B cell (primary cell): ENCODE data around the gene SPATA6L. TPM values are rescaled to one million over a fixed set of nuclear protein-coding genes. Genes with fewer than 3 reads are reported as not detected.

ENCODE experiments used
- ATAC-seq: fragments of 200-7000 bp; cut with Tn5 transposase; one replicate; pipeline ENCODE4 v1.10.0; 2021; ENCODE audit warnings: low read depth, mild to moderate bottlenecking, moderate number of reproducible peaks, moderate library complexity
- CTCF ChIA-PET: fragments of 350-600 bp; sonication (Branson Sonifier 250); formaldehyde crosslinking; loops from one replicate; lab custom pipeline; 2021; ENCODE audit warnings: antibody characterized with exemption, inconsistent platforms; lab: Charles Lee
- POLR2A ChIA-PET: fragments of 350-600 bp; sonication (Branson Sonifier 250); formaldehyde crosslinking; loops from one replicate; lab custom pipeline; 2021; ENCODE audit warnings: antibody characterized with exemption; lab: Charles Lee
- DNase-seq: peaks from one replicate; pipeline ENCODE4 v3.0.0; 2013
- H2AFZ ChIP-seq: 2 replicates; pipeline ENCODE4 v1.6.1; 2012; ENCODE audit warnings: mild to moderate bottlenecking, low read depth, low read length; ENCODE audit not compliant: insufficient read depth, poor library complexity, severe bottlenecking
- H3K27ac ChIP-seq, 2 donors: 1 replicate in 1 of 2; 2 replicates in 1 of 2; pipeline ENCODE4 v1.5.1; 2012 to 2013; ENCODE audit warnings: low read length in 2 of 2, mild to moderate bottlenecking in 2 of 2, moderate library complexity in 1 of 2
- H3K27me3 ChIP-seq, 4 experiments: fragments of 200-600 bp in 1 of 4; sonication (generic) in 1 of 4; replicated peaks in 1 of 4; 1 replicate in 2 of 4; 2 replicates in 2 of 4; pipeline versions ENCODE4 v1.6.1 to v1.7.0; 2013 to 2016; ENCODE audit warnings: low read length in 3 of 4, mild to moderate bottlenecking in 2 of 4, mixed read lengths in 1 of 4, moderate library complexity in 1 of 4; ENCODE audit not compliant: insufficient read depth in 4 of 4, control insufficient read depth in 3 of 4; ENCODE audit errors: control extremely low read depth in 1 of 4
- H3K36me3 ChIP-seq, 2 experiments: replicated peaks in 1 of 2; 1 replicate in 1 of 2; 2 replicates in 1 of 2; pipeline versions ENCODE4 v1.6.1 to v1.7.1; 2013; ENCODE audit warnings: low read length in 1 of 2; ENCODE audit not compliant: insufficient read depth in 2 of 2, control insufficient read depth in 1 of 2; ENCODE audit errors: control extremely low read depth in 1 of 2, extremely low read depth in 1 of 2
- H3K4me1 ChIP-seq, 2 donors: fragments of 200-600 bp in 1 of 2; sonication (generic) in 1 of 2; 1 replicate in 1 of 2; 2 replicates in 1 of 2; pipeline versions ENCODE4 v1.5.1 to v1.6.1; 2013 to 2017; ENCODE audit warnings: low read length in 2 of 2; ENCODE audit not compliant: control insufficient read depth in 2 of 2, insufficient read depth in 2 of 2
- H3K4me2 ChIP-seq: replicated peaks from 2 replicates; pipeline ENCODE3; 2012; ENCODE audit warnings: mild to moderate bottlenecking, low read depth, low read length; ENCODE audit not compliant: poor library complexity, severe bottlenecking
- H3K4me3 ChIP-seq, 5 experiments: fragments of 200-600 bp in 1 of 5; sonication (generic) in 1 of 5; 1 replicate in 3 of 5; 2 replicates in 2 of 5; pipeline versions ENCODE4 v1.5.1 to v1.7.0; 2011 to 2016; ENCODE audit warnings: low read length in 4 of 5, mild to moderate bottlenecking in 4 of 5, low read depth in 2 of 5, control low read depth in 1 of 5, moderate library complexity in 1 of 5; ENCODE audit not compliant: insufficient read depth in 1 of 5; ENCODE audit errors: control extremely low read depth in 1 of 5, extremely low read depth in 1 of 5
- H3K79me2 ChIP-seq: fragments of 200-600 bp; sonication (generic); one replicate; pipeline ENCODE4 v1.6.0; 2016; ENCODE audit warnings: low read length; ENCODE audit not compliant: control insufficient read depth, insufficient read depth
- H3K9ac ChIP-seq: fragments of 200-600 bp; sonication (generic); 2 replicates; pipeline ENCODE4 v1.6.1; 2017; ENCODE audit warnings: mild to moderate bottlenecking, low read length, moderate library complexity
- H3K9me3 ChIP-seq, 3 donors: one replicate each; pipeline versions ENCODE4 v1.6.1 to v1.7.1; 2013; ENCODE audit warnings: low read length in 2 of 3; ENCODE audit not compliant: control insufficient read depth in 2 of 3, insufficient read depth in 1 of 3; ENCODE audit errors: control extremely low read depth in 1 of 3
- H4K20me1 ChIP-seq: 2 replicates; pipeline ENCODE4 v1.6.0; 2012; ENCODE audit warnings: mild to moderate bottlenecking, low read length; ENCODE audit not compliant: insufficient read depth, control insufficient read depth, poor library complexity, severe bottlenecking
- H3K27ac Mint-ChIP-seq: one replicate; pipeline ENCODE4 v1.8.0; 2021; ENCODE audit warnings: mixed read lengths
- H3K27me3 Mint-ChIP-seq: one replicate; pipeline ENCODE4 v1.8.0; 2021; ENCODE audit warnings: mixed read lengths
- H3K4me1 Mint-ChIP-seq: one replicate; pipeline ENCODE4 v1.8.0; 2021; ENCODE audit warnings: mixed read lengths
- H3K4me3 Mint-ChIP-seq: one replicate; pipeline ENCODE4 v1.8.0; 2021; ENCODE audit warnings: mixed read lengths
- H3K9me3 Mint-ChIP-seq: one replicate; pipeline ENCODE4 v1.8.0; 2022; ENCODE audit warnings: mixed read lengths; ENCODE audit not compliant: insufficient read depth
- EZH2 ChIP-seq: IDR thresholded peaks from 2 replicates; pipeline ENCODE4 v1.6.1; 2012; ENCODE audit warnings: borderline replicate concordance, low read depth, mild to moderate bottlenecking, moderate library complexity, low read length; ENCODE audit not compliant: insufficient read depth, poor library complexity, severe bottlenecking
- WGBS: methylation state at CpG from one replicate; pipeline ENCODE4 v1.1.5; 2013; ENCODE audit warnings: missing lambda C conversion rate; ENCODE audit not compliant: insufficient coverage; 5-methylcytosine and 5-hydroxymethylcytosine counted together
- intact Hi-C: fragments of 100-400 bp; cut with micrococcal nuclease; formaldehyde crosslinking; loops from one replicate; pipeline ENCODE4 v1.10.0; 2022
- polyA plus RNA-seq: library from polyadenylated mRNA; depleted of rRNA; stranded (reverse); fragments of >200 nt; gene quantifications from 2 replicates; pipeline ENCODE4 v1.2.3, GENCODE V29; 2012
- total RNA-seq, 2 donors: library from RNA; stranded (reverse); fragments of 120-200 nt in 1 of 2; gene quantifications; 1 replicate in 1 of 2; 2 replicates in 1 of 2; pipeline versions ENCODE4 v1.2.3 to v1.2.4, GENCODE V29; 2013 to 2022
- TF ChIP-seq, protein P1 (sequence below): fragments of 200-600 bp; IDR thresholded peaks from one replicate; pipeline ENCODE4 v1.8.0; 2022; ENCODE audit warnings: antibody characterized with exemption, mild to moderate bottlenecking

The SPATA6L gene
- total and polyA plus RNA-seq, 2 donors (not counting 1 experiment from before 2014, with no cell fraction given): 0.09 to 1.2 TPM

DNA sequence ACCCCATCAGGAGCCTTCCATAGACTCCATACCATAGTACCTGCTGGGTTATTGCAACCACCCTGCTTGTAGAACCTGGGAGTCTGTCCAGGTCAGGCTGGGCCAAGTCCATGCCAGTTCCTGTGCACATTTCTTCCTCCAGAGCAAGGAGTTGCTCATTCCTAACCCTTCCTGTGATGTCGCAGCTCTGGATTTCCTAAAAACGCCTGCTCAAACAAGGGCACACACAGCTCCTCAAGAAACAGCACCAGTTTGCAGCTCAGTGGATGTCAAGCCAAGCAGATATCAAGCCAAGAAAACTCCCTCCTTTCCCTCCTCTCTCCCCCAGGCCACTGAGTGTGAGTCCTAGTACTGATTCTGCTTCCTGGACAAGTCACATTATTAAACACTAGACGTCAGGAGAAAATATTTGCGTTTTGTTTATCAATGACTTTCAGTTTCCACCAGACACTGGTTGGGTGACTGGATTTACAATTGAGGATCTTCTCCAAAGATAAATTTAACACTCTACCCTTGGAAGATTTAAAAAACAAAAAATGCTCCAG is 116.5 kb downstream of the SPATA6L start:
- H3K4me1 ChIP-seq: no peaks in the 10 kb centered on the region
- no peak for DNase-seq
- no peaks in the 10 kb centered on the region for H3K9me3 ChIP-seq
- WGBS: 96% methylated on average over 2 of the region's 4 CpGs
- no peak overlapping the region for H3K4me2 ChIP-seq
- no peaks in the 10 kb centered on the region for H3K4me1 Mint-ChIP-seq
- ChIA-PET POLR2A (no interaction called here), CTCF (interaction anchor here (1.3 to 1.4 kb wide), 2 partner anchors 164 to 166 kb away, joined by 5 read pairs; no protein-coding TSS in a partner anchor)
- no peak overlapping the region for H3K9ac ChIP-seq
- H3K27me3 ChIP-seq: no peaks in the 10 kb centered on the region
- no peaks in the 10 kb centered on the region for H3K36me3 ChIP-seq
- no peaks in the 10 kb centered on the region for H4K20me1 ChIP-seq
- no peak for ATAC-seq
- TF ChIP-seq, protein P1, sequence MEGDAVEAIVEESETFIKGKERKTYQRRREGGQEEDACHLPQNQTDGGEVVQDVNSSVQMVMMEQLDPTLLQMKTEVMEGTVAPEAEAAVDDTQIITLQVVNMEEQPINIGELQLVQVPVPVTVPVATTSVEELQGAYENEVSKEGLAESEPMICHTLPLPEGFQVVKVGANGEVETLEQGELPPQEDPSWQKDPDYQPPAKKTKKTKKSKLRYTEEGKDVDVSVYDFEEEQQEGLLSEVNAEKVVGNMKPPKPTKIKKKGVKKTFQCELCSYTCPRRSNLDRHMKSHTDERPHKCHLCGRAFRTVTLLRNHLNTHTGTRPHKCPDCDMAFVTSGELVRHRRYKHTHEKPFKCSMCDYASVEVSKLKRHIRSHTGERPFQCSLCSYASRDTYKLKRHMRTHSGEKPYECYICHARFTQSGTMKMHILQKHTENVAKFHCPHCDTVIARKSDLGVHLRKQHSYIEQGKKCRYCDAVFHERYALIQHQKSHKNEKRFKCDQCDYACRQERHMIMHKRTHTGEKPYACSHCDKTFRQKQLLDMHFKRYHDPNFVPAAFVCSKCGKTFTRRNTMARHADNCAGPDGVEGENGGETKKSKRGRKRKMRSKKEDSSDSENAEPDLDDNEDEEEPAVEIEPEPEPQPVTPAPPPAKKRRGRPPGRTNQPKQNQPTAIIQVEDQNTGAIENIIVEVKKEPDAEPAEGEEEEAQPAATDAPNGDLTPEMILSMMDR: no peak
- TF ChIP-seq EZH2: no peak
- H3K9me3 Mint-ChIP-seq: no peaks in the 10 kb centered on the region
- intact Hi-C loops: loop anchor here (1.0 kb wide), 1 partner anchor 168 kb away; no protein-coding TSS in a partner anchor
- no peak overlapping the region for H3K4me3 ChIP-seq
- H2AFZ ChIP-seq: no peak overlapping the region
- no peak overlapping the region for H3K4me3 Mint-ChIP-seq
- no peaks in the 10 kb centered on the region for H3K79me2 ChIP-seq
- H3K27me3 Mint-ChIP-seq: peaks cover 7% of the 10 kb centered on the region
- H3K27ac Mint-ChIP-seq: no peak overlapping the region
- H3K27ac ChIP-seq: no peak overlapping the region

DNA sequence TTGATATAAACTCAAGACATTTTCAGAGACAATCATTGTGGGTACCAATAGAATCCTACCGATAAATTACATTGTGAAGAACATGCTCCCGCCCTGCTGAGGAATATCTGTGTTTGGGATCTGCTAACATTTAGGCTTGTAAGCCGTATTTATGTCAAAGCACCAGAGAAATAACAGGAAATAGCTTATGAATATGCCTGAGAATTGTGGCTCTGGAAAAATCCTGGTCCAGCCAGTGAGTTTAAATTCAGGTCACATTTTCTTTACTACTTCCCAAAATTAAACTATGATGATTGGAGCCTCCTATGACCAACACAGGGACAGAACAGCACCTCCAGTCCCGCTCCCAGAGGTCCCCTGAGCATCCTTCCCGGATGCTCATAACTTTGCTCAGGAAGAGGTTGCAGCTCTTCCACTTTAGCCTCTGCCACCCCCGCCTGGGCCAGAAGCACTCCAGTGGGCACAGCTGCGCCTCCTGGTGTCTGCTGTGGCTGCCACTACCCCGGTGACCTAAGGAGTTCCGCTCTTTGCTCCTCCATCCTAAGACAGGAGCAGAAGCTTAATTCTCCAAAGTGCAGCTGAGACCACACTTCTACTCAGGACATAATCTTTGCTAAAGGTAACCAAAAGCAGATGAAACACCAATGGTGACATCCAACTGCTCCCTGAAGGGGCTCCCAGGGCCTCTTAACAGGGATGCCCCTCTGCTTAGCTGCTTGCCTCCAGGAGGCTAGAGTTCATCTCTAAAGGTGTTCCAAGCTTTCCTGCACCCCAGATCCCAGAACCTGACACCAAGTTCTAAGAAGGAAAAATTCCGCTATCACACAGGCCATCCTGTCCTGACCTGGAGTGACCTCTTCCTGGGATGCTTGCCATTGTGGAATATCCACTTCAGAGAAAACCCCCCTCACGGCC is 117.2 kb downstream of the SPATA6L start:
- no peaks in the 10 kb centered on the region for H3K79me2 ChIP-seq
- TF ChIP-seq, protein P1: peak; percentile 13
- no peak for TF ChIP-seq EZH2
- CTCF ChIA-PET: interaction anchor here (1.3 to 1.5 kb wide), 3 partner anchors 163 to 233 kb away, joined by 3 to 5 read pairs (median 5); no protein-coding TSS in a partner anchor
- no peaks in the 10 kb centered on the region for H3K27me3 ChIP-seq
- no peaks in the 10 kb centered on the region for H4K20me1 ChIP-seq
- no peak overlapping the region for H2AFZ ChIP-seq
- H3K9ac ChIP-seq: no peak overlapping the region
- H3K27ac ChIP-seq: no peak overlapping the region
- POLR2A ChIA-PET: no interaction called here
- WGBS: 90% methylated on average over 8 of the region's 11 CpGs
- Mint-ChIP-seq H3K4me3 (no peak overlapping the region), H3K27ac (no peak overlapping the region), H3K4me1 (no peaks in the 10 kb centered on the region), H3K27me3 (peaks cover 7% of the 10 kb centered on the region), H3K9me3 (no peaks in the 10 kb centered on the region)
- H3K36me3 ChIP-seq: no peaks in the 10 kb centered on the region
- no peaks in the 10 kb centered on the region for H3K9me3 ChIP-seq
- H3K4me3 ChIP-seq: no peak overlapping the region
- intact Hi-C loops: loop anchor here (1.0 kb wide), 1 partner anchor 167 kb away; no protein-coding TSS in a partner anchor
- DNase-seq: no peak
- no peak for ATAC-seq
- no peak overlapping the region for H3K4me2 ChIP-seq
- H3K4me1 ChIP-seq: no peaks in the 10 kb centered on the region
